Measurements from ENCODE around the gene RDH11.

RDH11 gene

GRCh38 chr14:67627519-67627918, 68.0 kb downstream of the RDH11 start:
- Histone ChIP-seq H3K9me3 (ENCODE audit: insufficient read depth, low read depth, low read length) (no peaks in the 10 kb centered on the region; the same call in 1 of the 2 replicates), H3K4me1 (ENCODE audit: insufficient read depth, low read length) (peaks cover 8% of the 10 kb centered on the region), H3K27ac (ENCODE audit: low read depth, low read length) (no peak overlapping the region), H3K36me3 (ENCODE audit: insufficient read depth, low read length) (peaks cover 13% of the 10 kb centered on the region; the same call in 1 of the 2 replicates), H3K9ac (ENCODE audit: low read depth, low read length) (no peak overlapping the region), H3K4me3 (ENCODE audit: low read length) (no peak overlapping the region), H3K27me3 (ENCODE audit: insufficient read depth, low read length) (no peaks in the 10 kb centered on the region)

Measured in HUES64 (cell line).